ENCODE data around the gene NCOR2.

DNA sequence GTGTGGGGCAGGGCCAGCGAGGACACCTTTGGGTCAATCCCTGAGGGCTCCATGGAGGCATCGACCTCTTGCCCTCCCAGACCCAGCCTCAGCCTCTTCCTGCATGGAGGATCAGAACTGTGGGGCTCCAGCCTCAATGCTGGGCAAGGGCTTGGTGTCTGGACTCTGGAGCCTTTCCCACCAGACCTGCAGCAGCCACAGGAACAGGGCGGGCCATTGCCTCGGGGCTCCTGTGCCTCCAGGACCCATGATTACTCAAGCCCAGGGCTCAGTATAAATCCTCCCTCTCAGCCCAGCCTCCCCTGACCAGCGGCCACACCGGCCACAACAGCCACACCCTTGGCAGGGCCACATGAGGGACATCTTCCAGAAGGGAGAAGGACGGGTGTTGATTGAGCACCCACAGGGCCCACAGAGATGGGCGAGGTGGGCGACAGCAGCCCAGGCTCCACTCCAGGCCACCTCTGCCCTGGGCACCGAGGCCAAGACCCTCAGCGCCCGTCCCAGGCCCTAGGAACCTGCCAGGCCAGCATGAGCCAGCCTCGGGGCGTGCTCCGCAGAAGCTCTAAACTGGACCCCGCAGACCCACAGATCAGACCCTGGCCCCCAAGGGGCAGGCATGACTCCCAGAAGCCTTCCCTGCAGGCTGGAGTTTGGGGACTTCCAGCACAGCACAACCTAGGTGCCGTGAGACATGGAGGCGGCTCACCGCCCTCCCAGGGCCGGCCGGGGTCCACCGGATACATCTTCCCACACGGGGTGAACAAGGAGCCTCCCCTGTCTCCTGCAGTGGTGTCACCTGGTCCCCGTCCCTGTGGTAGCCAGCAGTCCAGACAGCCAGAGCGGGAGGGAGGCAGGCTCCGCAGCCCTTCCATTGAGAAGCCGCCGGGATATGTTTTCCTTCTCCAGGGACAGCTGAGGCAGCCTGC, 25.1 kb downstream of the NCOR2 start:
- TF ChIP-seq JUN (CRISPR knock-in tag; IDR thresholded peaks at IDR 0.05) (no peak), ZNF121 (CRISPR knock-in tag; IDR thresholded peaks at IDR 0.05) (no peak), NR1H2 (CRISPR knock-in tag; IDR thresholded peaks at IDR 0.05) (no peak), CREM (CRISPR knock-in tag; IDR thresholded peaks at IDR 0.05) (no peak), GABPB1 (CRISPR knock-in tag; IDR thresholded peaks at IDR 0.05) (no peak), CBFB (CRISPR knock-in tag; IDR thresholded peaks at IDR 0.05; ENCODE audit: low read depth) (no peak)
- TF ChIP-seq, protein P1, sequence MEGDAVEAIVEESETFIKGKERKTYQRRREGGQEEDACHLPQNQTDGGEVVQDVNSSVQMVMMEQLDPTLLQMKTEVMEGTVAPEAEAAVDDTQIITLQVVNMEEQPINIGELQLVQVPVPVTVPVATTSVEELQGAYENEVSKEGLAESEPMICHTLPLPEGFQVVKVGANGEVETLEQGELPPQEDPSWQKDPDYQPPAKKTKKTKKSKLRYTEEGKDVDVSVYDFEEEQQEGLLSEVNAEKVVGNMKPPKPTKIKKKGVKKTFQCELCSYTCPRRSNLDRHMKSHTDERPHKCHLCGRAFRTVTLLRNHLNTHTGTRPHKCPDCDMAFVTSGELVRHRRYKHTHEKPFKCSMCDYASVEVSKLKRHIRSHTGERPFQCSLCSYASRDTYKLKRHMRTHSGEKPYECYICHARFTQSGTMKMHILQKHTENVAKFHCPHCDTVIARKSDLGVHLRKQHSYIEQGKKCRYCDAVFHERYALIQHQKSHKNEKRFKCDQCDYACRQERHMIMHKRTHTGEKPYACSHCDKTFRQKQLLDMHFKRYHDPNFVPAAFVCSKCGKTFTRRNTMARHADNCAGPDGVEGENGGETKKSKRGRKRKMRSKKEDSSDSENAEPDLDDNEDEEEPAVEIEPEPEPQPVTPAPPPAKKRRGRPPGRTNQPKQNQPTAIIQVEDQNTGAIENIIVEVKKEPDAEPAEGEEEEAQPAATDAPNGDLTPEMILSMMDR (IDR thresholded peaks at IDR 0.05), result no peak
- TF ChIP-seq, protein P2, sequence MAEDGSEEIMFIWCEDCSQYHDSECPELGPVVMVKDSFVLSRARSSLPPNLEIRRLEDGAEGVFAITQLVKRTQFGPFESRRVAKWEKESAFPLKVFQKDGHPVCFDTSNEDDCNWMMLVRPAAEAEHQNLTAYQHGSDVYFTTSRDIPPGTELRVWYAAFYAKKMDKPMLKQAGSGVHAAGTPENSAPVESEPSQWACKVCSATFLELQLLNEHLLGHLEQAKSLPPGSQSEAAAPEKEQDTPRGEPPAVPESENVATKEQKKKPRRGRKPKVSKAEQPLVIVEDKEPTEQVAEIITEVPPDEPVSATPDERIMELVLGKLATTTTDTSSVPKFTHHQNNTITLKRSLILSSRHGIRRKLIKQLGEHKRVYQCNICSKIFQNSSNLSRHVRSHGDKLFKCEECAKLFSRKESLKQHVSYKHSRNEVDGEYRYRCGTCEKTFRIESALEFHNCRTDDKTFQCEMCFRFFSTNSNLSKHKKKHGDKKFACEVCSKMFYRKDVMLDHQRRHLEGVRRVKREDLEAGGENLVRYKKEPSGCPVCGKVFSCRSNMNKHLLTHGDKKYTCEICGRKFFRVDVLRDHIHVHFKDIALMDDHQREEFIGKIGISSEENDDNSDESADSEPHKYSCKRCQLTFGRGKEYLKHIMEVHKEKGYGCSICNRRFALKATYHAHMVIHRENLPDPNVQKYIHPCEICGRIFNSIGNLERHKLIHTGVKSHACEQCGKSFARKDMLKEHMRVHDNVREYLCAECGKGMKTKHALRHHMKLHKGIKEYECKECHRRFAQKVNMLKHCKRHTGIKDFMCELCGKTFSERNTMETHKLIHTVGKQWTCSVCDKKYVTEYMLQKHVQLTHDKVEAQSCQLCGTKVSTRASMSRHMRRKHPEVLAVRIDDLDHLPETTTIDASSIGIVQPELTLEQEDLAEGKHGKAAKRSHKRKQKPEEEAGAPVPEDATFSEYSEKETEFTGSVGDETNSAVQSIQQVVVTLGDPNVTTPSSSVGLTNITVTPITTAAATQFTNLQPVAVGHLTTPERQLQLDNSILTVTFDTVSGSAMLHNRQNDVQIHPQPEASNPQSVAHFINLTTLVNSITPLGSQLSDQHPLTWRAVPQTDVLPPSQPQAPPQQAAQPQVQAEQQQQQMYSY (CRISPR knock-in tag; IDR thresholded peaks at IDR 0.05), result no peak
- TF ChIP-seq, protein P3, sequence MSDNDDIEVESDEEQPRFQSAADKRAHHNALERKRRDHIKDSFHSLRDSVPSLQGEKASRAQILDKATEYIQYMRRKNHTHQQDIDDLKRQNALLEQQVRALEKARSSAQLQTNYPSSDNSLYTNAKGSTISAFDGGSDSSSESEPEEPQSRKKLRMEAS (CRISPR knock-in tag; IDR thresholded peaks at IDR 0.05), result no peak

All from WTC11 (cell line).